Measurements from ENCODE around the gene FMO4. TPM values are rescaled to one million over a fixed set of nuclear protein-coding genes. Genes with fewer than 3 reads are reported as not detected.
"Not testable (repeated sequence)": the region's sequence is repeated elsewhere in the genome, so short reads cannot be mapped to it uniquely, and the experiment has no call there.

FMO4 gene
- total RNA-seq (2014; rRNA removed; shearing (Covaris generic)): 1.5 TPM in 1 of 2 replicates, not detected in the other

DNA sequence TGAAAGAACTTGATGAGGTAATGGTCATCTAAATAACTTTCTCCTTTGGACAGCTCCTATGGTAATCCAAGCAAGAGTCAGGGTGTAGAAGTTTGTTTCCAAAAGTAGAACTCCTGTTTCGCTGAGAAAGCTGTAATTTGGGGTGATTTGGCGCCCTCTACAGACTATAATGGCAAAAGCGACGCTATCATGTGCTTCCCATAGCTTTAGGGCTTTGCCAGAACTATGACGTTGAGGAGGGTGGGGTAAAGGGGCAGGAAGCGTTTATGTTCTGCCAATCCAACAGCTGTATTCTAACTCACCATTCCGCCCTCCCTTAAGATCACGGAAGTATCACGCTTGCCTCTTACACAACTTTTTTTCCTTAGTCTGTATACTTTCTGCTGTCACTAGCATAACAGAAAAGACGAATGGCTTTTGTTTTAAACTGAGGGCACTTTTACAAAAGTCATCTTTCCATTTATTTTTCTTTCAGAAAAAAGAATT lies at the start of gene FMO4:
FMO4 (plus strand) TSS at position 349 of the 486 bp plus-strand sequence. CDS start 5,643 bp downstream, outside the sequence.
- DNase-seq (ENCODE audit: low spot score): peak; percentile 95

DNA sequence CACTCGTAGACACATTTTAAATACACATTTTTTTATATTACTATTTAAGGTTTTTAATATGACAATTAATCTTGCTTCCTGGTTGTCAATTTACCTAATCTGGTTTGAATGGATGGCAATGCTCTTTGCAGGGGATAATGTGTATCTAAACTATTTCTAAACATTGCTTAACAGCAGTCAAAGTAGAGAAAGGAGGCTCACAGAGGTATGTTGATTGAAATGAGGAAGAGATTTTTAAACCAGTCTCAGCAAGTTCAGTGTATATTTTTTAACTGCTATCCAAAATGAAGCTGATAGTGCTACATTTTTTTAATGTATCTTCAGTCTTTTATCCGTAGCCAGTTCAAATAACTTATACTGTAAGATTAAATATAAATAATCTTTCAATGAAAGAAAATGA lies 48.3 kb upstream of the FMO4 start:
- no peak for DNase-seq (ENCODE audit: low spot score)

GRCh38 chr1:171266930-171267329 lies 47.1 kb upstream of the FMO4 start:
- no peak for DNase-seq (ENCODE audit: low spot score)

DNA sequence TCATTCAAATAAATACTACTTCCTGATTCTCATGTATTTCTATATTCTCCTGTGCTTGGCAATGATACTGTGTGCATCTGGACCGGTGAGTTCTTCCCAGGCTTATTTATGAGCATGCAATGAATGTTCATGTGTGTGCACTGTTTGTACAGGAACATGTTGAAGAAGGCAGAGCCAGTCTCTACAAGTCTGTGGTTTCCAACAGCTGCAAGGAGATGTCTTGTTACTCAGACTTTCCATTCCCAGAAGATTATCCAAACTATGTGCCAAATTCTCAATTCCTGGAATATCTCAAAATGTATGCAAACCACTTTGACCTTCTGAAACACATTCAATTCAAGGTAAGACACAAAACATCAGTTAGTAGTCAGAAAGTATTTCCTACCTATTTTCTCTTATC lies 46.6 kb upstream of the FMO4 start:
- no peak for DNase-seq (ENCODE audit: low spot score)

GRCh38 chr1:171270806-171271205 lies 43.2 kb upstream of the FMO4 start:
- no peak for DNase-seq (ENCODE audit: low spot score)

- DNase-seq (ENCODE audit: low spot score): no peak
These were observed 36.4 kb upstream of the FMO4 start for GRCh38 chr1:171277534-171277933.

GRCh38 chr1:171279234-171279633 lies 34.7 kb upstream of the FMO4 start:
- DNase-seq (ENCODE audit: low spot score): no peak

DNA sequence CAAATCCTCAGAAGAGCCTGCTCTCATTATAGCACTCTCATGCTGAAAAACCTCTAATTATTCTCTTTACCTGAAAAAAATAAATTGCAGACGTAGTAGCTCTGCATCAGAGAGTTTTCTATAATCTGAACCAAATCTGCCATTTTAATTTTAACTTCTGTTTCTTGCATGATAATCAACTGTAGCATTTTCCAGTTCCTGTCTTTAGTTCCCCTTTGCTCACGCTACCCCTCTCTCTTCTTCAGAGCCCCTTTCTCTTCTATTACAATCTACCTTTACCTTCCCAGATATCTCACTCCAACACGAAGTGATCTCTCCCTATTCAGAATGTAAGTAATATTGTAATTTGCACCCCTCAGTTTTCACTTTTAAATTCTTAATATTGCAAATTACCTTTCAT lies 34.3 kb upstream of the FMO4 start:
- DNase-seq (ENCODE audit: low spot score): no peak

DNA sequence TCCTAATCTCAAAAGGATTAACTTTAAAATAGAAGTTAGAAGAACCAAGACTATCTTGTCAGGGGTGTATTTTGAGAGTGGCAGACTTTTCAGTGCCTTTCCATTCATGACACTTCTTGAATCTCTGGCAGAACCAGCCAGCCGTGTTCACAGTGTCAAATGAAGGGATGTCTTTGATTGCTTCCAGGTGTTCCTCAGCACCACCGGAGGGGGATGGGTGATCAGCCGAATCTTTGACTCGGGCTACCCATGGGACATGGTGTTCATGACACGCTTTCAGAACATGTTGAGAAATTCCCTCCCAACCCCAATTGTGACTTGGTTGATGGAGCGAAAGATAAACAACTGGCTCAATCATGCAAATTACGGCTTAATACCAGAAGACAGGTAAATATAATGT lies 33.4 kb upstream of the FMO4 start:
- no peak for DNase-seq (ENCODE audit: low spot score)

DNA sequence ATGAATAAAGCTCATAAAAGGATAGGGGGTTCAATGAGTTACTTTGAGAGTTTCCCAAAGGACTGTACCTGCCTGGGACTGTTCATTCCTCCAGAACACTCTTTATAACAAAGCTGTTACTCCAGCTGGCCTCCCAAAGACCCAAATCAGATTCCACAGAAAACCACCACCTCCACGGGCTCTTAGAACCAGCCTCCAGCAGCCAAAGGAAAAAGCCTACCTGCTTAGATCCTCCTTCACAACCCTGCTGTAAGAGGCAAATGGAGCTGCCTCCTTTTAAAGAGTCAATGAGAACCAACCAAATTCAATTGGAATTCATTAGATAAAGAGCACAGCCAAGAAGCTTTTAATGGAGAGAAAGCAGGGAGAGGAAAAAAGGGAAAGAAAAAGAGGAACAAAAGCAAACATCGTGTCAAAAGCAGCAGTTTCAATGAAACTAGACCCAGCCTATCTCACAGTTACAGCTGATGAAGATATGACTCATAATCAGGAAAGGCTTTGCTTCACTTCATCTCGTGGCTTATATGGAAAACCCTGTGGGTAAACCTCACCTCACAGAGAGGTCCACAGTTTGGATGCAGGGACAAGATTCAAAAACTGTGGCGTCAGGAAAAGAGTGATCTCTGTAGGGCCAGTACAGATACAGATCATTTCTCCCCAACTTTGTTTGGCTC lies 27.8 kb upstream of the FMO4 start:
- no peak for DNase-seq (ENCODE audit: low spot score)

GRCh38 chr1:171290621-171291020 lies 23.4 kb upstream of the FMO4 start:
- DNase-seq (ENCODE audit: low spot score): no peak

- no peak for DNase-seq (ENCODE audit: low spot score)
These were observed 21.2 kb upstream of the FMO4 start for GRCh38 chr1:171292799-171293198.

DNA sequence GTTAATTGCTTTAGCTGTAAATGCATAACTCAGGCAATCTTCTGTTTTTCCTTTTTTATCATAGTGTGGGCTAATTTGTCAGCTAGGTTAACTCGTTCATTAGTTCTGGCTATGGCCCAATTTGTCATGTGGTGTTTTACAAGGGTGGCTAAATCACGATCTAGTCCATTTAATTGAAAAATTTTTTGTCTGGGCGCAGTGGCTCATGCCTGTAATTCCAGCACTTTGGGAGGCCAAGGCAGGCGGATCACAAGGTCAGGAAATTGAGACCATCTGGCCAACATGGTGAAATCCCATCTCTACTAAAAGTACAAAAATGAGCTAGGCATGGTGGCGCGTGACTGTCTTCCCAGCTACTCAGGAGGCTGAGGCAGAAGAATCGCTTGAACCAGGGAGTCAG lies 18.6 kb upstream of the FMO4 start:
- not testable (repeated sequence) for DNase-seq (ENCODE audit: low spot score)

DNA sequence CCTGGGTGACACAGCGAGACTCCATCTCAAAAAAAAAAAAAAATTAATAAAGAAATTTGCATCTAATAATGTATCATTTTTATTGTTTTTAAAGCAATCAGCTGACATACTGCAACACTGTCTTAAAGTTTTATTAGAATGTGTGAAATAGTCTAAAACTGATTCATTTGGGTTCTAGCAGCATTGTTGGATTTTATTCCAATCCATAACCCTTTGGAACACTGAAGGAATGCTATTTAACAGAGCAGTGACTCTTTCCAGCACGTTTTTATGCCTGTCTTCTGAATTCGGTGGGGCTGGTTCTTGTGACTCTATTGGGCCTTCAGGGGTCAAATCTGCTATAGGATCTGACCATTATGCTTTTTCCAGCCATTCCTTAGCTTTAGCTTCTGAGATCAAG lies 18.2 kb upstream of the FMO4 start:
- no peak for DNase-seq (ENCODE audit: low spot score)

DNA sequence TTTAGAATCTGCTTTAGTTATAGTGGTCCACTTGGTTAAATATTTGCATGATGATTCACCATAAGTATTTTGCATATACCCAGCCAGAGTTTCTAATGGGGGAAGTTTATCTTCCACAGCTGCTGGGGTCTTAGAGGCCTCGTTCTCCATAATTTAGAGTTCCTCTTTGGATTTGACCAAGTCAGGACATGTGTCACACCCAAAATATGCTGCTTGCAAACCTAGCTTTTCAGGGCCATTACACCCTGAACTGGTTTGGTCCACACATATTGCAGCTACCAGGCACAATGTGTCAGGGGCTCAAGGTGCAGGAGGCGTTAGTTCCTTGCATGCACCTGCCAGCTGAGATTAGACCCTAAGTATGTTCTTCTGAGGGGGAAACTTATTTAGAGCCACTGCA lies 17.1 kb upstream of the FMO4 start:
- no peak for DNase-seq (ENCODE audit: low spot score)

DNA sequence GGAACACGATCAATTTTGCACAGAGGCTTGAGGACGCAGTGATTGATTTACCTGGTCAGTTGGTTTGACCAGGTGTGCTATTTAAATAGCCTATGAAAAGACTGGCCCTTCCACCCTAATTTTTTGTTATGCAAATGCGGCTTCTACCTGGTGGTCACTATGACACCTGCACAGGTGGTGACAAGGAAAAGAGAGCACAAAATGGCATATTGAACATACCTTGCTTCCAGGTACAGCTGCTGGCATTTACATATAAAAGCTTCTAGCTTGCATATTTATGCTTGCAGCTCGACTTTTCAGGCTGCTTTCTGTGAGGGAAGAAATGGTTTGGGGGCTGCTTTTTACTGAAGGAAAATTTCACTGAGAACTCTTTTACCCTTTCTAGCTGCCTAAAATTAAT lies 15.3 kb upstream of the FMO4 start:
- no peak for DNase-seq (ENCODE audit: low spot score)

GRCh38 chr1:171299342-171299741 lies 14.6 kb upstream of the FMO4 start:
- no peak for DNase-seq (ENCODE audit: low spot score)

GRCh38 chr1:171300401-171300800 lies 13.6 kb upstream of the FMO4 start:
- no peak for DNase-seq (ENCODE audit: low spot score)

- no peak for DNase-seq (ENCODE audit: low spot score)
These were observed 3.3 kb upstream of the FMO4 start for GRCh38 chr1:171310661-171311087.

DNA sequence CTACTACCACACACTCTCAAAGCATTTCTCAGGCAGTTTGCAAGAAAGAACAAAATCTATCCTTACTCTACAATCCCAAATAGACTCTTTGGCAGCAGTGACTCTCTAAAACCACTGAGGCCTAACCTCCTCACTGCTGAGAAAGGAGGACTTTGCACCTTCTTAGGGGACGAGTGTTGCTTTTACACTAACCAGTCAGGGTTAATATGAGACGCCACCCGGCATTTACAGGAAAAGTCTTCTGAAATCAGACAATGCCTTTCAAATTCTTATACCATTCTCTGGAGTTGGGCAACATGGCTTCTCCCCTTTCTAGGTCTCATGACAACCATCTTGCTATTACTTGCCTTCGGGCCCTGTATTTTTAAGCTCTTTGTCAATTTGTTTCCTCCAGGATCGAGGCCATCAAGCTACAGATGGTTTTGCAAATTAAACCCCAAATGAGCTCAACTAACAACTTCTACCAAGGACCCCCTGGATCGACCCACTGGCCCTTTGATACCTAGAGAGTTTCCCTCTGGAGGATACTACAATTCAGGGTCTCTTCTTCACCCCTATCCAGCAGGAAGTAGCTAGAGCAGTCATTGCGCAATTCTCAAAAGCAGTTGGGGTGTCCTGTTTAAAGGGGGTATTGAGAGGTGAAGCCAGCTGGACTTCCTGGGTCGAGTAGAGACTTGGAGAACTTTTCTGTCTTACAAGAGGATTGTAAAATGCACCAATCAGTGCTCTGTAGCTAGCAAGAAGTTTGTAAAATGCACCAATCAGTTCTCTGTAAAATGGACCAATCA lies 2.0 kb upstream of the FMO4 start:
- DNase-seq (ENCODE audit: low spot score): no peak

GRCh38 chr1:171313319-171313834 lies 606 bp upstream of the FMO4 start:
- no peak for DNase-seq (ENCODE audit: low spot score)

- DNase-seq (ENCODE audit: low spot score): no peak
These were observed 15.3 kb downstream of the FMO4 start for GRCh38 chr1:171329251-171329650.
